T-cell (primary cell): Measurements from ENCODE around the gene LMO2. TPM values are rescaled to one million over a fixed set of nuclear protein-coding genes. Genes with fewer than 3 reads are reported as not detected.

Experiments
- ATAC-seq, 4 experiments: fragments of 200-7000 bp in 3 of 4; fragments of 150-1000 bp in 1 of 4; cut with Tn5 transposase; replicated peaks in 1 of 4; 1 replicate in 3 of 4; 2 replicates in 1 of 4; pipeline ENCODE4 v1.10.0; 2021; ENCODE audit warnings: moderate library complexity in 3 of 4, mild to moderate bottlenecking in 2 of 4, moderate number of reproducible peaks in 1 of 4
- CTCF ChIA-PET, 2 donors: fragments of 300-600 bp; sonication (Branson Sonifier 250); formaldehyde crosslinking; loops; one replicate each; lab custom pipeline; 2022; ENCODE audit warnings: antibody characterized with exemption in 2 of 2; lab: Charles Lee
- POLR2A ChIA-PET, 2 donors: fragments of 300-600 bp; sonication (Branson Sonifier 250); formaldehyde crosslinking; loops; one replicate each; lab custom pipeline; 2022; ENCODE audit warnings: antibody characterized with exemption in 2 of 2; lab: Charles Lee
- DNase-seq, 35 experiments: peaks; one replicate each; pipeline versions ENCODE4 v3.0.0 to v3.0.0-alpha.2; 2013 to 2023
- H3K27ac ChIP-seq: one replicate; pipeline ENCODE4 v1.5.1; 2013; ENCODE audit warnings: low read length
- H3K27me3 ChIP-seq, 2 experiments: replicated peaks in 1 of 2; 1 replicate in 1 of 2; 2 replicates in 1 of 2; pipeline versions ENCODE4 v1.6.1 to v1.7.0; 2013; ENCODE audit warnings: low read length in 1 of 2, mixed read lengths in 1 of 2; ENCODE audit not compliant: control insufficient read depth in 2 of 2, insufficient read depth in 2 of 2; ENCODE audit errors: extremely low read depth in 1 of 2
- H3K36me3 ChIP-seq, 2 donors: 1 replicate in 1 of 2; 2 replicates in 1 of 2; pipeline versions ENCODE4 v1.6.1 to v1.7.0; 2013; ENCODE audit warnings: low read length in 1 of 2; ENCODE audit not compliant: control insufficient read depth in 2 of 2, insufficient read depth in 1 of 2; ENCODE audit errors: extremely low read depth in 1 of 2
- H3K4me1 ChIP-seq, 2 experiments: 1 replicate in 1 of 2; 2 replicates in 1 of 2; pipeline versions ENCODE4 v1.6.1 to v1.7.0; 2013; ENCODE audit warnings: low read length in 2 of 2, mixed read lengths in 1 of 2; ENCODE audit not compliant: insufficient read depth in 2 of 2, control insufficient read depth in 1 of 2; ENCODE audit errors: extremely low read depth in 1 of 2
- H3K4me3 ChIP-seq, 2 donors: 1 replicate in 1 of 2; 2 replicates in 1 of 2; pipeline versions ENCODE4 v1.5.1 to v1.7.0; 2013; ENCODE audit warnings: mild to moderate bottlenecking in 2 of 2, low read length in 1 of 2, moderate library complexity in 1 of 2; ENCODE audit not compliant: control insufficient read depth in 1 of 2; ENCODE audit errors: extremely low read depth in 1 of 2
- H3K9me3 ChIP-seq: 2 replicates; pipeline ENCODE4 v1.7.0; 2013
- H3K27ac Mint-ChIP-seq, 2 donors: one replicate each; pipeline ENCODE4 v1.8.0; 2020 to 2021; ENCODE audit warnings: mild to moderate bottlenecking in 2 of 2, mixed read lengths in 2 of 2
- H3K27me3 Mint-ChIP-seq, 2 donors: one replicate each; pipeline ENCODE4 v1.8.0; 2021 to 2022; ENCODE audit warnings: mixed read lengths in 2 of 2
- H3K36me3 Mint-ChIP-seq: one replicate; pipeline ENCODE4 v1.8.0; 2021; ENCODE audit warnings: mixed read lengths
- H3K4me1 Mint-ChIP-seq, 3 donors: one replicate each; pipeline ENCODE4 v1.8.0; 2020 to 2022; ENCODE audit warnings: mixed read lengths in 3 of 3, mild to moderate bottlenecking in 1 of 3
- H3K4me3 Mint-ChIP-seq, 3 donors: one replicate each; pipeline ENCODE4 v1.8.0; 2020 to 2022; ENCODE audit warnings: mild to moderate bottlenecking in 3 of 3, mixed read lengths in 3 of 3, moderate library complexity in 3 of 3
- H3K9me3 Mint-ChIP-seq, 3 donors: one replicate each; pipeline ENCODE4 v1.8.0; 2020 to 2022; ENCODE audit warnings: mixed read lengths in 3 of 3
- WGBS: methylation state at CpG from one replicate; pipeline ENCODE4 v1.1.5; 2013; ENCODE audit warnings: missing lambda C conversion rate; ENCODE audit not compliant: insufficient coverage; 5-methylcytosine and 5-hydroxymethylcytosine counted together
- total RNA-seq, 35 experiments: library from RNA in 6 of 35; stranded (reverse) in 6 of 35; fragments of 120-200 nt in 1 of 35; gene quantifications; one replicate each; pipeline versions ENCODE4 v1.2.1 to v1.2.4 and lab custom pipeline; 2013 to 2026

The LMO2 gene
- total RNA-seq, 5 donors from 2014 or later (not counting 1 experiment from before 2014, with no cell fraction given), result 0.85 to 2.7 (median 1.6) TPM

DNA sequence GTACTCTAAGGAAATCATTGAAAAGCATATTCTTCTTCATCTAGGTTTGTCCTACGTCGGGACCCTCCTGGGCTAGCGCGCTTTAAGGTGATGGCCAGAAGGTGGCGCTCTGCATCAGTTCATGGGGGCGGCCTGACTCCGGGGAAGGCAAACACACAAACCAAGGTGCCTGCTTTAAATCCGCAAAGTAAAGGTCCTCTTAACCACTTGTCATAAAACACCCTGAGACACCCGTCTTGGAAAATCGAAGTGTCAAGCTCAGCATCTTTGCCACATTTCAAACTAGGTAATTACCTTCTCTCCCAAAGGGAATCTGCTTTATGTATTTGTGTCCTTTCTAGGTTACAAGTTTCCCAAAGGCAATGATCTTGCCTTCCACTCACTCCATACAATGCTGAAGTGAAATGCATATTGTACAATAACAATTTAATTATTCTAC is 33.9 kb downstream of the LMO2 start:
- Mint-ChIP-seq H3K27me3 (peaks cover 30 to 45% of the 10 kb centered on the region in 2 donors), H3K4me1 (no peaks in the 10 kb centered on the region), H3K36me3 (no peaks in the 10 kb centered on the region), H3K4me3 (no peak overlapping the region), H3K9me3 (no peaks in the 10 kb centered on the region), H3K27ac (no peak overlapping the region)
- Histone ChIP-seq H3K36me3 (no peaks in the 10 kb centered on the region), H3K4me1 (no peaks in the 10 kb centered on the region), H3K9me3 (no peaks in the 10 kb centered on the region), H3K4me3 (no peak overlapping the region), H3K27ac (no peak overlapping the region), H3K27me3 (peaks cover 0 to 45% of the 10 kb centered on the region in 2 experiments)
- DNase-seq (peak; percentile 30 to 82 (median 64)), ATAC-seq (peak; percentile 71 to 85 (median 74))
- ChIA-PET POLR2A (no interaction called here), CTCF (interaction anchor here (0.5 to 2.1 kb wide), 15 partner anchors 9 to 696 kb away, joined by 3 to 13 read pairs (median 4); no protein-coding TSS in a partner anchor)
- 0% methylated on average over 7 of the region's 10 CpGs for WGBS

DNA sequence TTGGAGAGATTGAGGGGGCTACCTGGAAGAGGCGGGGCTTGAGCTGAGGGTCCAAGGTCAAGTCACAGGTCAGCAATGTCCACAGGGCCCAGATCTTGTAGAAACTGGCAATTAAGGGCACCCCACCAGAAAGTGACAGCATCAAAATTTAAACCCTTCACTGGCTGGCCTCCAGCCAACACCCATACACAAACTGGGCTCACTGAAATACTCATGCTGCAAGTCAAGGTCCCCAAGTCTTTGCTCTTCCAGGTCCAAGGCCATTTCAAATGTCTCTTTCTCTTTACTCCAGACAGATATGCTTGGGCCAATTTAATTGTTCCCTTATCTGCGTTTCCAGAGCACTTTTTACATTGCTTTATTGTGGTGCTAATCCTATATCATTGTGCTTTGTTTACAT is 36.4 kb downstream of the LMO2 start:
- Mint-ChIP-seq H3K36me3 (no peaks in the 10 kb centered on the region), H3K9me3 (no peaks in the 10 kb centered on the region), H3K4me1 (no peaks in the 10 kb centered on the region), H3K27me3 (peaks cover 26 to 41% of the 10 kb centered on the region in 2 donors), H3K27ac (no peak overlapping the region), H3K4me3 (no peak overlapping the region)
- ChIA-PET CTCF (interaction anchor here (0.6 kb wide), 2 partner anchors 12 to 23 kb away, joined by 3 to 4 read pairs; no protein-coding TSS in a partner anchor), POLR2A (no interaction called here)
- Histone ChIP-seq H3K4me3 (no peak overlapping the region), H3K27me3 (peaks cover 0 to 39% of the 10 kb centered on the region in 2 experiments), H3K36me3 (no peaks in the 10 kb centered on the region), H3K9me3 (no peaks in the 10 kb centered on the region), H3K4me1 (no peaks in the 10 kb centered on the region), H3K27ac (no peak overlapping the region)
- WGBS, result no CpG with 5 or more reads among the region's 2 CpGs
- ATAC-seq (no peak), DNase-seq (no peak)

DNA sequence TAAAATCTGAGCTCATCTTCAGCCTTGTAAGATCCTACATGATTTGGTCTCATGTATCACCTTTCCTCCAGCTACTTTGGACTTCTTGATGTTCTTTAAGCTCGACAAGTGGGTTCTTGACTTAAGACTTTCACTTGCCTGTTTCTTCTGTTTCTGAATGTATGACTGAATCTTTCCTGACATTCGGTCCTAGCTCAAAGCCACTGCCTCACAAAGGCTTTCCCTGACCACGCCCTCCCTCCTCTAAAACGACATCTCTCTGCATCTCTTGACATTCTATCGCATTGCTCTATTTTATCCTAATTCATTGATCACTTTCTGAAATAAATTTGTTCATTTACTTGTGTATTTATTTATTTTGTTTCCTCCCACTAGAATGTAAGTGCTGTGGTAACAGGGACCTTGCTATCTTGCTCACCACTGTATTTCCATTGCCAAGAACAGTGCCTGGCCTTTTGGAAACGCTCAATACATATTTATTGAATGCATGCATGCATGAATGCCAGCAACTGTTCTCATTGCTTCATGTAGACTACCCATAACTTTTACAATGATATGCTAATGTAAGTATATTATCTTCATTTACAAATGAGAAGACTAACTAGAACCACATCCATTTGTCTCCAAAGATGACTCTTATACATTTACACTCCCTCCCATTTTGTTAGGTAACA is 43.0 kb downstream of the LMO2 start:
- POLR2A ChIA-PET, result no interaction called here
- no peaks in the 10 kb centered on the region for H3K4me1 Mint-ChIP-seq
- H3K27me3 Mint-ChIP-seq, result peaks cover 31 to 38% of the 10 kb centered on the region in 2 donors
- Histone ChIP-seq H3K36me3 (no peaks in the 10 kb centered on the region), H3K9me3 (no peaks in the 10 kb centered on the region), H3K4me3 (no peak overlapping the region), H3K27ac (no peak overlapping the region), H3K4me1 (no peaks in the 10 kb centered on the region), H3K27me3 (peaks cover 0 to 17% of the 10 kb centered on the region in 2 experiments)
- peaks cover 0 to 4% (median 0%) of the 10 kb centered on the region in 3 donors for H3K9me3 Mint-ChIP-seq
- H3K36me3 Mint-ChIP-seq, result no peaks in the 10 kb centered on the region
- H3K27ac Mint-ChIP-seq, result no peak overlapping the region
- ATAC-seq (no peak), DNase-seq (no peak)
- no peak overlapping the region for H3K4me3 Mint-ChIP-seq
- 43% methylated on average over 3 of the region's 6 CpGs for WGBS
- CTCF ChIA-PET, result interaction anchor here in 1 of 2 donors (0.7 kb wide), 1 partner anchor 148 kb away, joined by 3 read pairs; no protein-coding TSS in a partner anchor

DNA sequence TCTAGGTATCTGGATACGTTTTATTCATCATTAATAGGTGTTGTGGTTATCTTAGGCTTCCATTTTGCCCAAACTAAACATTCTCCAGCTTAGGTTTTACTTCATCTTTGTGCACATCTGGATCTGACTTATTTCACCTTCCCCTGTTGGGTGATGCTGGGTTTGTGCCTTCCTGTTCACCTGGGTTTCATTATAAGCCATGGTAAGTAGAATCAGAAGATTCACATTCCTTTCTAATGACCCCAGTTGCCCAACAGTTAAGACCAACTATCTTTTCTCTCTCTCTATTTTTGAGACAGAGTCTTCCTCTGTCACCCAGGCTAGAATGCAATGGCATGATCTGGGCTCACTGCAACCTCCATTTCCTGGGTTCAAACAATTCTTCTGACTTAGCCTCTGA is 44.6 kb downstream of the LMO2 start:
- no peak for ATAC-seq
- peaks cover 0 to 4% (median 0%) of the 10 kb centered on the region in 3 donors for H3K9me3 Mint-ChIP-seq
- H3K27me3 Mint-ChIP-seq, result peaks cover 28 to 41% of the 10 kb centered on the region in 2 donors

DNA sequence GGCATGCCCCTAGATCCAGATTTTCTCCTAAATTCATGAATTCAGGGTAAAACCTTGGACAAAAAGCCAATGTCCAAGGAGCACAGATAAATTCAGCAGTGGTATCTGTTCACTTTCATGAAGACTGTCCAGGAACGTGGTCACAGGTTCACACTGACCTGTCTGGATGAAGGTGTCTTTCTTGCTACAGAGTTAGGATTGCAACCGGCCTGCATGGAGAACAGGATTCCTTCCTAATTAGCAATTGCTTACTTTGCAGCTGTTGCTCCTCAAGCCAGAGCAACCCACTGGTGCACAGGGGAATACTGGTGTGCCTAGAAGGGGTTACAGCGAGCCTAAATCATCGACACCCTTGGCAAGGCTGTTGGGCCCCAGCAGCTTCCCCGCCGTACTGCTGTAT is 47.6 kb downstream of the LMO2 start:
- CTCF ChIA-PET, result interaction anchor here (0.6 to 0.7 kb wide), 4 partner anchors 10 to 1366 kb away, joined by 3 to 6 read pairs (median 4); no protein-coding TSS in a partner anchor
- peaks cover 0 to 4% (median 0%) of the 10 kb centered on the region in 3 donors for H3K9me3 Mint-ChIP-seq
- H3K4me1 ChIP-seq, result no peaks in the 10 kb centered on the region
- H3K36me3 Mint-ChIP-seq, result no peaks in the 10 kb centered on the region
- H3K27ac ChIP-seq, result no peak overlapping the region
- WGBS, result 100% methylated on average over 1 of the region's 6 CpGs
- no peak overlapping the region for H3K4me3 ChIP-seq
- no peaks in the 10 kb centered on the region for H3K9me3 ChIP-seq
- no peak overlapping the region for H3K4me3 Mint-ChIP-seq
- no peak for DNase-seq
- H3K36me3 ChIP-seq, result no peaks in the 10 kb centered on the region
- no peak overlapping the region for H3K27ac Mint-ChIP-seq
- no peak for ATAC-seq
- H3K27me3 ChIP-seq, result peaks cover 0 to 9% of the 10 kb centered on the region in 2 experiments
- H3K4me1 Mint-ChIP-seq, result no peaks in the 10 kb centered on the region
- peaks cover 41 to 49% of the 10 kb centered on the region in 2 donors for H3K27me3 Mint-ChIP-seq
- POLR2A ChIA-PET, result interaction anchor here in 1 of 2 donors (0.6 kb wide), 1 partner anchor 379 kb away, joined by 4 read pairs; no protein-coding TSS in a partner anchor

More for the DNA sequence above, 44.6 kb downstream of the LMO2 start:
- WGBS, result no CpG with 5 or more reads among the region's 1 CpG
- Histone ChIP-seq H3K27ac (no peak overlapping the region), H3K4me3 (no peak overlapping the region), H3K4me1 (no peaks in the 10 kb centered on the region), H3K27me3 (peaks cover 0 to 8% of the 10 kb centered on the region in 2 experiments), H3K36me3 (no peaks in the 10 kb centered on the region), H3K9me3 (no peaks in the 10 kb centered on the region)
- CTCF ChIA-PET, result no interaction called here
- POLR2A ChIA-PET, result no interaction called here
- Mint-ChIP-seq H3K36me3 (no peaks in the 10 kb centered on the region), H3K4me3 (no peak overlapping the region), H3K4me1 (no peaks in the 10 kb centered on the region), H3K27ac (no peak overlapping the region)
- no peak for DNase-seq

DNA sequence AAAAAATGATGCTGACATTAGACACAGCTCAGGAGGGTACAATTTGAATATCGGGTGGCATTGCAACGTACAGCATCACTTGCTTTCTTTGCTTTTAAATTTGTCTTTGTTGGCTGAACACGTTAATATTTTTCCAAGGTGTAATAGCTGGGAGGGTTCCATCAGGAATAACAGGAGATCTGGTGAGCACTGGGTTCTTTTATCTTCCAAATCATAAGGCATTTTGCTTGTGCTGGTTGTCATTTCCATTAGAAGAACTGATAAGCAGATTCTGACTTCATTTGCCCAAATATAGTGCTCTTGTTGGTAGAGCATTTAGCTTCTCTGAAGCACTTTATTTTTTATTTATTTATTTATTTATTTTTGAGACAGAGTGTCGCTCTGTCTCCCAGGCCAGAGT is 48.9 kb downstream of the LMO2 start:
- POLR2A ChIA-PET, result no interaction called here
- no peaks in the 10 kb centered on the region for H3K4me1 Mint-ChIP-seq
- no peak overlapping the region for H3K4me3 ChIP-seq
- H3K4me3 Mint-ChIP-seq, result no peak overlapping the region
- 76% methylated on average over 3 of the region's 4 CpGs for WGBS
- H3K36me3 ChIP-seq, result no peaks in the 10 kb centered on the region
- peaks cover 0 to 7% of the 10 kb centered on the region in 2 experiments for H3K27me3 ChIP-seq
- no peaks in the 10 kb centered on the region for H3K9me3 Mint-ChIP-seq
- DNase-seq (no peak), ATAC-seq (no peak)
- CTCF ChIA-PET, result interaction anchor here in 1 of 2 donors (0.6 to 1.5 kb wide), 2 partner anchors 15 to 229 kb away, joined by 3 to 5 read pairs; no protein-coding TSS in a partner anchor
- no peaks in the 10 kb centered on the region for H3K36me3 Mint-ChIP-seq
- no peaks in the 10 kb centered on the region for H3K9me3 ChIP-seq
- no peaks in the 10 kb centered on the region for H3K4me1 ChIP-seq
- peaks cover 39 to 48% of the 10 kb centered on the region in 2 donors for H3K27me3 Mint-ChIP-seq
- H3K27ac Mint-ChIP-seq, result no peak overlapping the region
- no peak overlapping the region for H3K27ac ChIP-seq
